SHP77 treated with DMSO at 0.1 percent for 48 hours (cell line): ENCODE results near the gene PDCD2L.
"Not testable (repeated sequence)": the region's sequence is repeated elsewhere in the genome, so short reads cannot be mapped to it uniquely, and the experiment has no call there.

Source experiments
- DNase-seq: peaks from one replicate; lab custom pipeline; 2025; lab: John Stamatoyannopoulos, UW

PDCD2L gene

DNA sequence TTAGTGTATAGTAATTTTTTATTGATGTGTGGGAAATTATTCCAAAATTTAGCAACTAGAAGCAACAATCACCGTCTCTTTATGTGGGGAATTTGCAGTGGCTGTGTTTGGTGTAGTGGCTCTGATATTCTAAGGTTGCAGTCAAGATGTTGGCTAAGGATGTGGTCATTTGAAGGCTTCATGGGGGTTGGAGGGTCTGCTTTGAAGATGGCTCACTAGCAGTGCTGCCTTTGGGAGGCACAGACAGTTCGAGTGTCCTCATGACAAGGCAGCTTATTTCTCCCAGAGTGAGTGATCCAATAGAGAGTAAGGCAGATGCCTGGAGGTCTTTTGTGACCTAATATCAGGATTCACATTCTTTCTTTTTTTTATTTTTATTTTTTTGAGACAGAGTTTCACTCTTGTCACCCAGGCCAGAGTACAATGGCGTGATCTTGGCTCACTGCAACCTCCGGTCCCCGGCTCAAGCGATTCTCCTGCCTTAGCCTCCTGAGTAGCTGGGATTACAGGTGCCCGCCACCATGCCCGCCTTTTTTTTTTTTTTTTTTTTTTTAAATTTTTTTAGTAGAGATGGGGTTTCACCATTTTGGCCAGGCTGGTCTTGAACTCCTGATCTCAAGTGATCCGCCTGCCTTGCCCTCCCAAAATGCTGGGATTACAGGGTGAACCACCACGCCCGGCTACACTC is 30.5 kb upstream of the PDCD2L start:
- no peak for DNase-seq

- DNase-seq, result no peak
These were observed 28.6 kb upstream of the PDCD2L start for GRCh38 chr19:34375598-34375997.

DNA sequence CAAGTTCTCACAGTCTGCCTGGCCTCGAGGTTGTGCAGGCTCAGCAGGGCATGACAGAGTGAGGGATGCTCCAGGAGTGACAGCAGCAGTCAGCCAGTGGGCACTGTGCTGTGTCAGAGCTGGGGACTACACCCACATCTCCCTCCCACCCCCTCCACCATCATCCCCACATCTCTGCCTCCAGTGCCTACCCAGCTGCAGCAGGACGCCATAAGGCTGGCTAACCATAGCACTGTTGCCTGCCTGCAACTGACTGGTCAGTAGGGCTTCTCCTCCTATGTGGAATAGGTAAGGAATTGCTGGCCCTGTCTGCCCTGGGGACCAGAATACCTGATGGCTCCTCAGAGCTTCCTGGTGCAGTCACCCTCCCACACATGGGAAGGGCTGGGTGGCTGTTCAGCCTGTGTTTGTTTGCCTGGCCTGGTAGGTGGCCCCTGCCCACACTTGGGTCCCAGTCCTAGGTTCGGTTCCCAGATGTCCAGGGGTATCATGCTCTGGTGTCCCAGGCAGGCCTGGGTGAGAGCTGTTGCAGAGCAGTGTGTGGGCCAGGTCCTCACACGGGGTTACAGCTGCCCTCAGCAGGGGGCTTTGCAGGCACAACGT is 23.5 kb upstream of the PDCD2L start:
- DNase-seq, result no peak

DNA sequence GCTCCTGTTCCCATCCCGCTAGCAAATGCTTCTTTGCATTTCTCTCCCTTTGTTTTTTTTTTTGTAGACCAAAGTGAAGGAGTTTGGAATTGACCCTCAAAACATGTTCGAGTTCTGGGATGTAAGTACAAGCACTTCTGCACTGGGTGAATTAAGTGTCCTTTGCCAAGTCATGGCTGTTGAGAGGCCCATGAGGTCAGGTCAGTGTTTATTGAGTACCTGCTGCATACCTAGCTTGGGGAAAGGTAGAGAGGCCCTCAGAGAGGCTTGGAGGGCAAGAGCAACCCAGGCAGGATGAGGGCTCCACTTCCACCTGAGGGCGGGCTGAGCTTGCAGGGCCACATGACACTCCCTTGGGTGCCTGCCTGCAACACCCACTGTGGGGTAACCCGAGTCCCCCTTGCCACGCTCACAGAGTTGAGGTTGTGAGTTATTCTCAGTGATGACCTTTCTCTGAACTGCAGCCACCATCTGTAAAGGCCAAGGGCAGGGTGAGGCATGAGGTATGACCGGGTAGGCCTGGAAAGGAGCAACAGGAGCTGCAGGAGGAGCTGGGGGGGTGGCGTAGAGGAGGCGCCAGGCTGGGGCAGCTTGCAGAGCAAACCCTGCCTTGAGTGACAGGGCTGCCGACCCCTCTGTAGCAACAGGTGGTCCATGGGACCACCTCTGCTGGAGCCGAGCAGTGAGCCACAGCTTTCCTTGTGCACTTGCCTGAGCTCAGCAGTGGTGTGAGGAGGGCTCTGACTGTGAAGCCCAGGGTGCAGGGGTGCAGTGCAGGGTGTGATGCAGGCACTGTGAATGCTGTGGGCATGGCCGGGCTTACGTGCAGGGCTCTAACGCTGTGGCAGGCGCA is 22.6 kb upstream of the PDCD2L start:
- no peak for DNase-seq

DNA sequence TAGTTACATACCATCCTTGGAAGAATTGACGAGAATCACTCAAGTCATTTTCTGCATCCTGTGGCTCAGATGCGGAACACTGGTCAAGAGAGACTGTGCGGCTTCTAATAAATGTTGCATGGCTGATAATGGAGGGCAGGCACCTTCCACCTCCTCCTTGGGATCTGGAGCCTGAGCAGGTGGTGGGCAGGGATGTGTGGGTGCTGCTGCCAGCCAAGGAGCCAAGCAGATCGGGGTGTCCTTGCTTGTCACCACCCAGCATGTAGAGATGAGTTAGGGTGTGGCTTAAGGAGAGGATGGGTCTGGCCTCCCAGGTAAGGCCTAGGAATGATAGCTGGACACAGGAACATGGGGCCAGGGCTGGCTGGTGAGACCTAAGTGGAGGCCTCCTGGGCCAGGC is 21.7 kb upstream of the PDCD2L start:
- DNase-seq, result no peak

DNA sequence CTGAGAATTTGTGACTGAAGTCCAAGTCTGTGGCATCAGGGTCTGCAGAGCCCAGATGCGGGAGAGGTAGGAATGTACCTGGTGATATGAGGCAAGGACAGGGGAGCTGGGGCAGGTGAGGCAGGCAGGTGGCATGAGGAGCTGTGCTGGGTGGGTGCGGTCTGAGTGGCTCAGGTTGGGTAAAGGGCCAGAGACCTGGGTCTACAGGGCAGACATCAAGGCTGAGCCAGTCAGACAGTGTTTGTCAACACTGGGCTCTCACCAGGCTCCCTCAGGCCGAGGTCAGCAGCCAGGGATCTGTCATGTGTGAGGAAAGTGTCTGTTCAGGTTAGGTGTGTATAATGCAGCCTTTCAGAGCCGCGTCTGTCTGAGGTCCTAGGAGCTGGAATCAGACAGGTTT is 20.6 kb upstream of the PDCD2L start:
- no peak for DNase-seq

GRCh38 chr19:34386645-34387445 is 17.4 kb upstream of the PDCD2L start:
- no peak for DNase-seq

DNA sequence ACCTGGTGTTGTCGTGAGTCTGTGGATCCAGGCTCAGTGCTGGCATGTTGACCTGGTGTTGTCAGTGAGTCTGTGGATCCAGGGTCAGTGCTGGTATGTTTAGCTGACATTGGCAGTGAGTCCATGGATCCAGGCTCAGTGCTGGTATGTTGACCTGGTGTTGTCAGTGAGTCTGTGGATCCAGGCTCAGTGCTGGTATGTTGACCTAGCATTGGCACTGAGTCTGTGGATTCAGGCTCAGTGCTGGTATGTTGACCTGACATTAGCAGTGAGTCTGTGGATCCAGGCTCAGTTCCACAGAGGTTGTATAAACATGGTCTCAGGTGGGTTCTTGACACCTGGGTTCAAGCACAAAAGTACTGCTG is 16.8 kb upstream of the PDCD2L start:
- no peak for DNase-seq

DNA sequence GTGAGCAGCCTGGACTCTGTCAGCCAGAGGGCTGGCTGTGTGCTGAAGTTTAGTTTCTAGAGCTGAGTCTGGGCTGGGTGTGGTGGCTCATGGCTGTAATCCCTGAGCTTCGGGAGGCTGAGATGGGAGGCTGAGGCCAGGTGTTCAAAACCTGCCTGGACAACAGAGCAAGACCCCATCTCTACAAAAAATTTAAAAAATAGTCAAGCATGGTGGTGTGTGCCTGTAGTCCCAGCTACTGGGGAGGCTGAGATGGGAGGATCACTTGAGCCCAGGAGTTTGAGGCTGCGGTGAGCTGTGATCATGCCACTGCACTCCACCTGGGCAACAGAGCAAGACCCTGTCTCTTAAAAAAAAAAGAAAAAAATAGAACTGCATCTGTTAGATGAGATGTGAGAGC is 15.5 kb upstream of the PDCD2L start:
- not testable (repeated sequence) for DNase-seq

- DNase-seq, result no peak
These were observed 12.4 kb upstream of the PDCD2L start for GRCh38 chr19:34391813-34392212.

- no peak for DNase-seq
These were observed 11.2 kb upstream of the PDCD2L start for GRCh38 chr19:34393031-34393430.

- DNase-seq, result peak; percentile 43
These were observed 10.6 kb upstream of the PDCD2L start for GRCh38 chr19:34393629-34394028.

DNA sequence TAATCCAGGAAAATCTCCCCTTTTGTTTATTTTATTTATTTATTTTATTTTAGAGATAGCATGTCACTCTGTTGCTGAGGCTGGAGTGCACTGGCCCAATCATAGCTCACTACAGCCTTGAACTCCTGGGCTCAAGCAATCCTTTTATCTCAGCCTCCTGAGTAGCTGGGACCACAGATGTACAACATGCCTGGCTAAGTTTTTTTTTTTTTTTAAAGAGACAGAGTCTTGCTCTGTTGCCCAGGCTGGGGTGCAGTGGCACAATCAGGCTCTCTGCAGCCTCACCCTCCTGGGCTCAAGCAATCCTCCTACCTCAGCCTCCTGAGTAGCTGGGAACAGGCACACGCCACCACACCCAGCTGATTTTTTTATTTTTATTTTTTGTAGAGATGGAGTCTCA is 6.3 kb upstream of the PDCD2L start:
- no peak for DNase-seq

GRCh38 chr19:34399886-34400285 is 4.3 kb upstream of the PDCD2L start:
- no peak for DNase-seq

- DNase-seq, result not testable (repeated sequence)
These were observed 3.4 kb upstream of the PDCD2L start for GRCh38 chr19:34400844-34401243.

- DNase-seq, result no peak
These were observed 2.1 kb upstream of the PDCD2L start for GRCh38 chr19:34402074-34402600.

DNA sequence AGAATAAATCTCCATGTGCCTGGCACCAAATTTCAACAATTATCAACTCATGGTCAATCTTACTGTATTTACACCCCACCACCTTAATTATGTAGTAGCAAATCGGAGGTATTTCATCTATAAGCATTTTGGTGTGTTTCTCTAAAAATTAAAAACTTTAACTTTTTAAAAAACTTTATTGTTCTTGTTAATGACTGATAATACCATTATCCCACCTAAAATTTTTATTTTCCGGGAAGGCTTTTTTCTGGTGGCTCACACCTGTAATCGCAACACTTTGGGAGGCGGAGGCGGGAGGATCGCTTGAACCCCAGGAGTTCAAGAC is 453 bp upstream of the PDCD2L start:
- DNase-seq, result no peak

DNA sequence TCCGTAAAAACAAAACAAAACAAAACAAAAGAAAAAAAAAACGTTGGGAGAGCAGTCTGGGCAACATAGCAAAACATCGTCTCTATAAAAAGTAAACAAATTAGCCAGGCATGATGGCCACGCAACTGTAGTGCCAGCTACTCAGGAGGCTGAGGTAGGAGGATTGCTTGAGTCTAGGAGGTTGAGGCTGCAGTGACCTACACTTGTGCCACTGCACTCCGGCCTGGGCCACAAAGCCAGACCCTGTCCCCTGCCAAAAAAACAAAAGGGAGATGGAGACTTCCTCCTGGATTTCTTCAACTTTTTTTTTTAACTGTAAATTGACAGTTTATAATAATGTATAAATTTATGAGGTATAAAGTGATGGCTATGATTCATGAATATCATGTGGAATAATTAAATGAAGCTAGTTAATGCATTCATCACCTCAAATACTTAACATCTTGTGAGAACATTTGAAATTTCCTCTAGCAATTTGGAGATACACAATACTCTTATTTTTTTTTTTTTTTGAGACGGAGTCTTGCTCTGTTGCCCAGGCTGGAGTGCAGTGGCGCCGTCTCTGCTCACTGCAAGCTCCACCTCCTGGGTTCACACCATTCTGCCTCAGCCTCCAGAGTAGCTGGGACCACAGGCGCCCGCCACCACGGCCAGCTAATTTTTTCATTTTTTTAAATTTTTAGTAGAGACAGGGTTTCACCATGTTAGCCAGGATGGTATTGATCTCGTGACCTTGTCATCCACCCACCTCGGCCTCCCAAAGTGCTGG is 1.9 kb downstream of the PDCD2L start:
- no peak for DNase-seq

GRCh38 chr19:34408411-34408810 is 4.2 kb downstream of the PDCD2L start:
- no peak for DNase-seq

DNA sequence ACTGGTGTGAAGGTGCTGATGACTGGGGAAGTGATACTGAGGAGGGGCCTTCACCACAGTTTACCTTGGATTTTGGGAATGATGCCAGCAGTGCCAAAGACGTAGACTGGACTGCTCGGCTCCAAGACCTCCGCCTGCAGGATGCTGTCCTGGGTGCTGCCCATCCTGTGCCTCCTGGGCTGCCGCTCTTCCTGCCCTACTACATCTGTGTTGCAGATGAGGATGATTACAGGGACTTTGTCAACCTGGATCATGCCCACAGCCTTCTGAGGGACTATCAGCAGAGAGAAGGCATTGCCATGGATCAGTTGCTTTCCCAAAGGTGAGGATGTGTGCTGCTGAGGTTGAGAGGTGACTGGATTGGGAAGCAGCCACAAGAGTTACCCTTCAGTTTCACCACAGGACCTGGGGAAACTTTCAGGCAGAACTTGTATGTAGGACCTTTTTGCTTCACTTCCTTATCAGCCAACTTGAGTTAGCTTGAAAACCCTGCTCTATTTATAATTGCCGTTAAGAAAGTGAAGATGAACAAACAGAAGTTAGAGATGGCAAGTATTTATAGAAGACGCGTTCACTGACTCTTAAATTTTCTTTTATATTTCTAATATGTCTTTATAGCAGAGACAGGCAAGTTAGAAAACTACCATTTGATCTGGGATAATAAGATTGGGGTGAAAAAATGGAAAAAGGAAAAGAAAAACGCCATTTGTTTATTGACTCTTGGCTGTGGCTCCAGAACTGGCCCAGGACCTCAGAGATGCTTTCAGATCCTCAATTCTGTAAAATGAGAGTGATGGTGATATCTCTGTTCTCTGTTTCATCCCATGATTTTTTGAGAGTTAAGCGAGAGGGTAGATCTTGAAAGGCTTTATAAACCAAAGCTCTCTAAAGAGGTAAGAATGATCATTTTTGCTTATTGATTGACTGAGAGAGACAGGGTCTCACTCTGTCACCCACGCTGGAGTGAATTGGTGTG is 5.3 kb downstream of the PDCD2L start:
- DNase-seq, result no peak
